H9 (cell line): ENCODE results near the gene MYH15. TPM values are rescaled to one million over a fixed set of nuclear protein-coding genes. Genes with fewer than 3 reads are reported as not detected.

Source experiments
- DNase-seq: peaks from one replicate; pipeline ENCODE4 v3.0.0-alpha.2; 2017
- H2AFZ ChIP-seq: one replicate; pipeline ENCODE4 v1.6.1; 2013; ENCODE audit warnings: mild to moderate bottlenecking, low read length, control low read depth, moderate library complexity
- H2AK5ac ChIP-seq: 2 replicates; pipeline ENCODE4 v1.6.1; 2013; ENCODE audit warnings: low read length, control low read depth, mixed read lengths; ENCODE audit not compliant: insufficient read length
- H2BK120ac ChIP-seq: one replicate; pipeline ENCODE4 v1.6.1; 2013; ENCODE audit warnings: low read depth, mild to moderate bottlenecking, low read length, control low read depth, inconsistent platforms; ENCODE audit not compliant: poor library complexity, severe bottlenecking
- H2BK12ac ChIP-seq: 2 replicates; pipeline ENCODE4 v1.6.1; 2013; ENCODE audit warnings: low read length, control low read depth, mixed read lengths, low read depth; ENCODE audit not compliant: insufficient read length
- H2BK15ac ChIP-seq: 2 replicates; pipeline ENCODE4 v1.6.1; 2013; ENCODE audit warnings: low read depth, low read length, control low read depth
- H2BK20ac ChIP-seq: one replicate; pipeline ENCODE4 v1.6.1; 2013; ENCODE audit warnings: low read depth, mild to moderate bottlenecking, low read length, control low read depth, inconsistent platforms; ENCODE audit not compliant: poor library complexity, severe bottlenecking
- H2BK5ac ChIP-seq: 2 replicates; pipeline ENCODE4 v1.6.1; 2013; ENCODE audit warnings: low read length, control low read depth, mixed read lengths; ENCODE audit not compliant: insufficient read length
- H3K14ac ChIP-seq: 2 replicates; pipeline ENCODE4 v1.6.1; 2013; ENCODE audit warnings: low read length, control low read depth; ENCODE audit not compliant: insufficient read depth
- H3K18ac ChIP-seq: 2 replicates; pipeline ENCODE4 v1.6.1; 2013; ENCODE audit warnings: low read depth, mild to moderate bottlenecking, mixed read lengths, low read length, control low read depth; ENCODE audit not compliant: insufficient read length
- H3K23ac ChIP-seq: 2 replicates; pipeline ENCODE4 v1.6.1; 2013; ENCODE audit warnings: low read length, control low read depth, mixed read lengths, low read depth; ENCODE audit not compliant: insufficient read length
- H3K23me2 ChIP-seq: 2 replicates; pipeline ENCODE4 v1.6.1; 2013; ENCODE audit warnings: low read depth, mild to moderate bottlenecking, mixed read lengths, low read length, control low read depth; ENCODE audit not compliant: insufficient read length, poor library complexity, severe bottlenecking
- H3K27ac ChIP-seq: 2 replicates; pipeline ENCODE4 v1.5.1; 2013; ENCODE audit warnings: low read length, control low read depth, mixed read lengths, low read depth; ENCODE audit not compliant: insufficient read length
- H3K27me3 ChIP-seq: 2 replicates; pipeline ENCODE4 v1.6.1; 2013; ENCODE audit warnings: low read length, control low read depth, inconsistent platforms; ENCODE audit not compliant: insufficient read depth
- H3K4ac ChIP-seq: 2 replicates; pipeline ENCODE4 v1.6.1; 2013; ENCODE audit warnings: low read depth, mild to moderate bottlenecking, control low read depth, inconsistent platforms, low read length, moderate library complexity
- H3K4me1 ChIP-seq: 2 replicates; pipeline ENCODE4 v1.6.1; 2013; ENCODE audit warnings: low read length, control low read depth, inconsistent platforms; ENCODE audit not compliant: insufficient read depth
- H3K4me2 ChIP-seq: 2 replicates; pipeline ENCODE4 v1.6.1; 2013; ENCODE audit warnings: low read length, control low read depth, mixed read lengths; ENCODE audit not compliant: insufficient read length, insufficient read depth
- H3K56ac ChIP-seq: 2 replicates; pipeline ENCODE4 v1.6.1; 2013; ENCODE audit warnings: low read depth, mild to moderate bottlenecking, mixed read lengths, low read length, control low read depth; ENCODE audit not compliant: insufficient read length
- H3K79me1 ChIP-seq: 2 replicates; pipeline ENCODE4 v1.6.1; 2013; ENCODE audit warnings: low read depth, mild to moderate bottlenecking, moderate library complexity, low read length, control low read depth, inconsistent platforms; ENCODE audit not compliant: insufficient read depth, poor library complexity, severe bottlenecking
- H3K79me2 ChIP-seq: 2 replicates; pipeline ENCODE4 v1.6.1; 2013; ENCODE audit warnings: low read length, control low read depth, inconsistent platforms; ENCODE audit not compliant: insufficient read depth
- H3K9ac ChIP-seq: 2 replicates; pipeline ENCODE4 v1.6.1; 2013; ENCODE audit warnings: low read length, control low read depth, mixed read lengths; ENCODE audit not compliant: insufficient read length; ENCODE audit errors: extremely low read depth
- H3K9me3 ChIP-seq: one replicate; pipeline ENCODE4 v1.6.1; 2013; ENCODE audit warnings: low read depth, low read length, inconsistent platforms; ENCODE audit not compliant: control insufficient read depth
- H3T11ph ChIP-seq: one replicate; pipeline ENCODE4 v1.6.1; 2013; ENCODE audit warnings: mild to moderate bottlenecking, low read length, control low read depth, inconsistent platforms
- H4K20me1 ChIP-seq: one replicate; pipeline ENCODE4 v1.6.1; 2013; ENCODE audit not compliant: control insufficient read depth, insufficient read length, insufficient read depth
- H4K5ac ChIP-seq: 2 replicates; pipeline ENCODE4 v1.6.1; 2013; ENCODE audit warnings: low read depth, mild to moderate bottlenecking, mixed read lengths, low read length, control low read depth; ENCODE audit not compliant: insufficient read length
- H4K8ac ChIP-seq: replicated peaks from 2 replicates; pipeline ENCODE4 v1.6.1; 2013; ENCODE audit warnings: low read length, control low read depth, mixed read lengths, low read depth; ENCODE audit not compliant: insufficient read length
- H4K91ac ChIP-seq: 2 replicates; pipeline ENCODE4 v1.6.1; 2013; ENCODE audit warnings: low read depth, mild to moderate bottlenecking, moderate library complexity, mixed read lengths, low read length, control low read depth; ENCODE audit not compliant: insufficient read length
- H3K27ac Mint-ChIP-seq, 3 experiments: 2 replicates in 2 of 3; 3 replicates in 1 of 3; pipeline ENCODE4 v1.8.0; 2020 to 2021; ENCODE audit warnings: mixed read lengths in 3 of 3, mild to moderate bottlenecking in 1 of 3, moderate library complexity in 1 of 3
- H3K27me3 Mint-ChIP-seq: 2 replicates; pipeline ENCODE4 v1.8.0; 2021; ENCODE audit warnings: low read depth, mild to moderate bottlenecking, moderate library complexity, mixed read lengths
- H3K36me3 Mint-ChIP-seq, 3 experiments: 2 replicates in 2 of 3; 3 replicates in 1 of 3; pipeline ENCODE4 v1.8.0; 2020 to 2021; ENCODE audit warnings: low read depth in 3 of 3, mixed read lengths in 3 of 3; ENCODE audit not compliant: insufficient read depth in 1 of 3
- H3K4me1 Mint-ChIP-seq, 2 experiments: 2 replicates each; pipeline ENCODE4 v1.8.0; 2020; ENCODE audit warnings: mixed read lengths in 2 of 2
- H3K4me3 Mint-ChIP-seq, 2 experiments: 2 replicates in 1 of 2; 3 replicates in 1 of 2; pipeline ENCODE4 v1.8.0; 2020 to 2021; ENCODE audit warnings: mild to moderate bottlenecking in 2 of 2, mixed read lengths in 2 of 2, moderate library complexity in 1 of 2
- H3K9me3 Mint-ChIP-seq, 2 experiments: 2 replicates in 1 of 2; 3 replicates in 1 of 2; pipeline ENCODE4 v1.8.0; 2020; ENCODE audit warnings: mild to moderate bottlenecking in 2 of 2, mixed read lengths in 2 of 2, moderate library complexity in 1 of 2
- WGBS: extraction: QIAGEN DNeasy Blood & Tissue Kit; methylation state at CpG from one replicate; pipeline ENCODE4 v1.1.7; 2013; ENCODE audit warnings: missing lambda C conversion rate, low lambda C conversion rate, mixed read lengths; ENCODE audit not compliant: insufficient read length; ENCODE audit errors: extremely low coverage; 5-methylcytosine and 5-hydroxymethylcytosine counted together
- total RNA-seq: library from RNA; stranded (reverse); gene quantifications from 2 replicates; pipeline ENCODE4 v1.2.1, GENCODE V29; 2021
- TF ChIP-seq, protein P1 (sequence below): fragments of 200-600 bp; sonication (generic); conservative IDR thresholded peaks from 3 replicates; pipeline ENCODE4 v1.8.0; 2021; ENCODE audit warnings: antibody characterized with exemption, mild to moderate bottlenecking

Gene MYH15
- total RNA-seq, 1 experiment from 2014 or later: 0.13 TPM

GRCh38 chr3:108487439-108487838, 23.0 kb downstream of the MYH15 start:
- no peak overlapping the region for H2BK12ac ChIP-seq
- H3K4me2 ChIP-seq: no peak overlapping the region
- H4K5ac ChIP-seq: no peak overlapping the region
- no peaks in the 10 kb centered on the region for H3K23me2 ChIP-seq
- no peak overlapping the region for H4K8ac ChIP-seq
- no peak overlapping the region for H2AK5ac ChIP-seq
- H3K4me1 ChIP-seq: no peaks in the 10 kb centered on the region; the same call in 1 of the 2 replicates
- H3K23ac ChIP-seq: no peak overlapping the region
- H3K14ac ChIP-seq: no peak overlapping the region
- Mint-ChIP-seq H3K9me3 (no peaks in the 10 kb centered on the region; a peak in 1 of 5 replicates), H3K36me3 (no peaks in the 10 kb centered on the region), H3K4me3 (no peak overlapping the region), H3K4me1 (peaks cover 20 to 31% of the 10 kb centered on the region in 2 experiments), H3K27ac (no peak overlapping the region), H3K27me3 (no peaks in the 10 kb centered on the region)
- no peak overlapping the region for H3K18ac ChIP-seq
- no peak overlapping the region for H2BK20ac ChIP-seq
- H3T11ph ChIP-seq: no peak overlapping the region
- no peaks in the 10 kb centered on the region for H3K79me2 ChIP-seq
- H3K9ac ChIP-seq: no peak overlapping the region
- H4K91ac ChIP-seq: no peak overlapping the region
- no CpG with 5 or more reads among the region's 2 CpGs for whole genome bisulfite sequencing
- H3K79me1 ChIP-seq: no peaks in the 10 kb centered on the region
- no peak overlapping the region for H2AFZ ChIP-seq
- H3K27me3 ChIP-seq: no peaks in the 10 kb centered on the region
- H4K20me1 ChIP-seq: no peaks in the 10 kb centered on the region
- H2BK120ac ChIP-seq: no peak overlapping the region
- H3K4ac ChIP-seq: no peak overlapping the region
- no peak overlapping the region for H3K56ac ChIP-seq
- no peak overlapping the region for H2BK15ac ChIP-seq
- H3K27ac ChIP-seq: no peak overlapping the region
- H3K9me3 ChIP-seq: no peaks in the 10 kb centered on the region
- TF ChIP-seq, protein P1, sequence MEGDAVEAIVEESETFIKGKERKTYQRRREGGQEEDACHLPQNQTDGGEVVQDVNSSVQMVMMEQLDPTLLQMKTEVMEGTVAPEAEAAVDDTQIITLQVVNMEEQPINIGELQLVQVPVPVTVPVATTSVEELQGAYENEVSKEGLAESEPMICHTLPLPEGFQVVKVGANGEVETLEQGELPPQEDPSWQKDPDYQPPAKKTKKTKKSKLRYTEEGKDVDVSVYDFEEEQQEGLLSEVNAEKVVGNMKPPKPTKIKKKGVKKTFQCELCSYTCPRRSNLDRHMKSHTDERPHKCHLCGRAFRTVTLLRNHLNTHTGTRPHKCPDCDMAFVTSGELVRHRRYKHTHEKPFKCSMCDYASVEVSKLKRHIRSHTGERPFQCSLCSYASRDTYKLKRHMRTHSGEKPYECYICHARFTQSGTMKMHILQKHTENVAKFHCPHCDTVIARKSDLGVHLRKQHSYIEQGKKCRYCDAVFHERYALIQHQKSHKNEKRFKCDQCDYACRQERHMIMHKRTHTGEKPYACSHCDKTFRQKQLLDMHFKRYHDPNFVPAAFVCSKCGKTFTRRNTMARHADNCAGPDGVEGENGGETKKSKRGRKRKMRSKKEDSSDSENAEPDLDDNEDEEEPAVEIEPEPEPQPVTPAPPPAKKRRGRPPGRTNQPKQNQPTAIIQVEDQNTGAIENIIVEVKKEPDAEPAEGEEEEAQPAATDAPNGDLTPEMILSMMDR: no peak
- no peak overlapping the region for H2BK5ac ChIP-seq
- DNase-seq: no peak
